NB4 (cell line): ENCODE data around the gene COX10.
A peak's percentile ranks its signal among the peaks of the same experiment; 100 is the strongest.

Source experiments
- DNase-seq: peaks from one replicate; pipeline ENCODE4 v3.0.0; 2010; ENCODE audit warnings: low read depth
- H3K4me3 ChIP-seq: one replicate; pipeline ENCODE4 v1.5.1; 2011; ENCODE audit warnings: mild to moderate bottlenecking, low read depth, low read length, moderate library complexity
- MYC ChIP-seq: IDR thresholded peaks from 2 replicates; pipeline ENCODE4 v1.6.1; 2011; ENCODE audit warnings: low read depth, low read length
- POLR2A ChIP-seq: IDR thresholded peaks from 2 replicates; pipeline ENCODE4 v1.6.1; 2011; ENCODE audit warnings: mild to moderate bottlenecking; ENCODE audit not compliant: insufficient read length; ENCODE audit errors: extremely low read depth
- TF ChIP-seq, protein P1 (sequence below): IDR thresholded peaks from 2 replicates; pipeline ENCODE4 v1.6.1; 2011; ENCODE audit warnings: low read depth, low read length
- TF ChIP-seq, protein P2 (sequence below): IDR thresholded peaks from one replicate; pipeline ENCODE4 v1.5.1; 2012; ENCODE audit warnings: low read depth, low read length

The COX10 gene

DNA sequence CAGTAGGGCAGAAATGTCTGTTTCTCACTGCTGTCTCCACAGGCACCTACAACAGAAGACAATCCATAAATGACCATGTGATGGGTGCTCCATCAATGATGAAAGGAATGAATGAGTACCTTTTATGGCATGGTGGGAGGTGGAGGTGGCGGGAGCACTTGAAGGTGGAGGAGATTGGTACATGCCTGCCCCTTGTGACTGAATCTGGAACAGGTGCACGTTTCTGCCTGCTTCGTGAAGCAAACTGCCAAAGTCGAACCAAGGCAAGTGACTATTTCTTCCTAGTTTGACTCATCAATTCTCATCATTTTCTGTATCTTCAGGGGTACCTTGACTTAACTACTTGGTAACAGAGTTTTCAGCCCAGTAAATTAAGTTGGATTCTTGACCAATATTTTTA is 141.9 kb downstream of the COX10 start:
- DNase-seq: no peak
- H3K4me3 ChIP-seq: no peak overlapping the region
- TF ChIP-seq POLR2A: no peak
- TF ChIP-seq, protein P1, sequence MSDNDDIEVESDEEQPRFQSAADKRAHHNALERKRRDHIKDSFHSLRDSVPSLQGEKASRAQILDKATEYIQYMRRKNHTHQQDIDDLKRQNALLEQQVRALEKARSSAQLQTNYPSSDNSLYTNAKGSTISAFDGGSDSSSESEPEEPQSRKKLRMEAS: no peak
- TF ChIP-seq, protein P2, sequence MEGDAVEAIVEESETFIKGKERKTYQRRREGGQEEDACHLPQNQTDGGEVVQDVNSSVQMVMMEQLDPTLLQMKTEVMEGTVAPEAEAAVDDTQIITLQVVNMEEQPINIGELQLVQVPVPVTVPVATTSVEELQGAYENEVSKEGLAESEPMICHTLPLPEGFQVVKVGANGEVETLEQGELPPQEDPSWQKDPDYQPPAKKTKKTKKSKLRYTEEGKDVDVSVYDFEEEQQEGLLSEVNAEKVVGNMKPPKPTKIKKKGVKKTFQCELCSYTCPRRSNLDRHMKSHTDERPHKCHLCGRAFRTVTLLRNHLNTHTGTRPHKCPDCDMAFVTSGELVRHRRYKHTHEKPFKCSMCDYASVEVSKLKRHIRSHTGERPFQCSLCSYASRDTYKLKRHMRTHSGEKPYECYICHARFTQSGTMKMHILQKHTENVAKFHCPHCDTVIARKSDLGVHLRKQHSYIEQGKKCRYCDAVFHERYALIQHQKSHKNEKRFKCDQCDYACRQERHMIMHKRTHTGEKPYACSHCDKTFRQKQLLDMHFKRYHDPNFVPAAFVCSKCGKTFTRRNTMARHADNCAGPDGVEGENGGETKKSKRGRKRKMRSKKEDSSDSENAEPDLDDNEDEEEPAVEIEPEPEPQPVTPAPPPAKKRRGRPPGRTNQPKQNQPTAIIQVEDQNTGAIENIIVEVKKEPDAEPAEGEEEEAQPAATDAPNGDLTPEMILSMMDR: no peak
- no peak for TF ChIP-seq MYC

DNA sequence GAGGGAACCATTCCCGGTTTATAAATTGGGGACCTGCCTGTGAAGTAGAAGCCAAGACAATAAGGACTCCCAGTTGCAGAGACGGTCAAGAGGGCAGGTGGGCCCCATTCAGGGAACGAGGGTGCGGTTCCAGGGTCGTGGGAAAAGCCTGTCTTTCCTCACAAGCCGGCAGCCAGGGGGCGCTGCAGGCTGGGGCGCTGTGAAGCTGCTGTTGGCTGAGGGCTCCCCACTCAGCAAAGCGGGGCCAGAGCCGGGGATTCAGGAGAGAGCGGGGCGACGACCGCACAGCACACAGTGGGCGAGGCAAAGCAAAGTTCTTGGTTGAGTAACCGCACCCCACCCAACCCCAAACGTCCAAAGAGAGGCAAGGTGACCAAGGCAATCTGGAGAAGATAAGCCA is 142.5 kb downstream of the COX10 start:
- no peak for TF ChIP-seq POLR2A
- TF ChIP-seq, protein P2: no peak
- TF ChIP-seq, protein P1: no peak
- no peak for TF ChIP-seq MYC
- peak; percentile 16 for DNase-seq

DNA sequence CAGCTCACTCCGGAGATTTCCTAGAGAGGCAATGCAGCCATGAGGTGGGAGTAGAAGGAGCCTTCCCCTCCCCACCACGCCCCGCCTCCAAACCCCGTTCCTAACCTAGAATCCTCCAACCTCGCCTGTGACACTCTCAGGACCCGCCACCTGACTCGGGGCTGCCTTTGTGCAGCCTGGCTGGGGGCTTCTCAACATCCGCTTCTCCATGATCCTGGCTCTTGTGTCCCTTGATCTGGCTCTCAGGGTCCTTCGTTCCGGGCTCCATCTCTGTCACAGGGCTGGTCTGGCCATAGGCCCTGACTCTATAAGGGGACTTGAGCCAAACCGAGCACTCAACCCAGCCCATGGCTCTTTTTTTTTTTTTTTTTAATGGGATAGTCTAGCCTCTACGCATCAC is 143.1 kb downstream of the COX10 start:
- TF ChIP-seq POLR2A (no peak), MYC (no peak)
- TF ChIP-seq, protein P2: no peak
- TF ChIP-seq, protein P1: no peak
- DNase-seq: no peak
- no peak overlapping the region for H3K4me3 ChIP-seq

More for the DNA sequence above, 142.5 kb downstream of the COX10 start:
- H3K4me3 ChIP-seq: no peak overlapping the region

DNA sequence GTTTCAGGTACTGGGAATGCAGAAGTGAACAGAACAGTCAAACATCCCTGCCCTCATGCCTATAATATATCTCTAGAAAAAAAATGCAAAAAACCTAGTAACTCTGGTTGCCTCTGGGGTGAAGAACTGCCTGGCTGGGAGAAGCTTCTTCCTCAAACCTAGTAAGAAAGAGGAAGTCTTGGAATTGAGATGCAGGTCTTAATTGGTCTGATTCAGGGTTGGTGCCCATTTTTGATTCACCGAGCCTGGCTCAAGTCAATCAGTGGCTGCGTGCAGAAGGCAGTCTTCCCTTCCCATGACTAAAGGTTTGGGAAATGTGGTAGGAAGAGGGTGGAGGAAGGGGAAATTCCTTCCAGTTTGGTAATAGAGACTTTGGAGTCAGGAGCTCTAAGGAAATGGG is 145.0 kb downstream of the COX10 start:
- DNase-seq: peak; percentile 48
- H3K4me3 ChIP-seq: no peak overlapping the region
- TF ChIP-seq POLR2A (no peak), MYC (no peak)
- TF ChIP-seq, protein P1: no peak
- TF ChIP-seq, protein P2: no peak

DNA sequence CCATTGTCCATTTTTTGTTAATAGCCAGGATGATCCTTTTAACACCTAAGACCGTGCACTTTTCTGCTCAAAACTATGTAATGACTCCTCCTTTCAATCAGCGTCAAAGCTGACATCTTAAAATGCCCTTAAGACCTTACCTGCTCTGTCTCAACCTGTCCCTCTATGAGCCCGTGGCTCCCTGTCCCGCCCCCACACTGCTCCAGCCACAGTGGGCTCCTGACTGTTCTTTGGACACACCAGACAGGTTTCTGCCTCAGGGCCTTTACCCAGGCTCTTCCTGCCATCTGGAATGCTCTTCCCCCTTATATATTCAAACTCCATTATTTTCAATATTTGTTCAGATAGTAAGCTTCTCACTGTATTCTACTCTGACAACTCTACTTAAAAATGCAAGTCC is 153.3 kb downstream of the COX10 start:
- no peak for DNase-seq

More for the DNA sequence above, 153.3 kb downstream of the COX10 start:
- TF ChIP-seq, protein P1: no peak
- TF ChIP-seq MYC: no peak
- TF ChIP-seq, protein P2: no peak
- no peak overlapping the region for H3K4me3 ChIP-seq
